ENCODE data around the gene TAF10.

DNA sequence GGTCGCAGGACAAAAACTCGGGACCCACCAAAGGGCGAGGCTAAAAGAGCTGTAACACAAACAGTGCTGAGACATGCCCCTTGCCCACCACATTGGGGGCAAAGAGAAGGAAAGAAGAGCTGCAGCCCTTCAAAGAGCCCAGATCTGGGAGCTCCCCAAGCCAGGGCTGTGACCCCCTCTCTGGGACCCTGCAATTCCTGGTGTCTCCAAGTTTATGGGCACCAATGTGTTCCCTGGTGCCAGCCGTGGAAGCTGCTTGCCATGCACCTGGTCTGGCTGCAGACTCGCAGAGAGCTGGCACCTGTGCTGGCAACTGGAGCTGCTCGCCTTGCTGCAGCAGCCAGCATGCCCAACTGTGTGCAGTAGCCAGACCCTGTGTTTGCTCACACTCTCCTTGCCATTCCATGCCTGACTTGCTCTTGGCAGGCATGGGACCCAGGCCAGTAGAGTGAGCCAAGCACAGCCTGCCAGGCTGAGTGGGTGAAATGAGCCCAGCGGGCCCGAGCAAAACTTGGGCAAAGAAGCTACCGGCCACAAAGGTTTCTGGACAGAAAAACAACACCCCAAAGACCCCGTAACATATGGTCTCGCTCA lies 24.6 kb downstream of the TAF10 start:
- TF ChIP-seq, protein P1, sequence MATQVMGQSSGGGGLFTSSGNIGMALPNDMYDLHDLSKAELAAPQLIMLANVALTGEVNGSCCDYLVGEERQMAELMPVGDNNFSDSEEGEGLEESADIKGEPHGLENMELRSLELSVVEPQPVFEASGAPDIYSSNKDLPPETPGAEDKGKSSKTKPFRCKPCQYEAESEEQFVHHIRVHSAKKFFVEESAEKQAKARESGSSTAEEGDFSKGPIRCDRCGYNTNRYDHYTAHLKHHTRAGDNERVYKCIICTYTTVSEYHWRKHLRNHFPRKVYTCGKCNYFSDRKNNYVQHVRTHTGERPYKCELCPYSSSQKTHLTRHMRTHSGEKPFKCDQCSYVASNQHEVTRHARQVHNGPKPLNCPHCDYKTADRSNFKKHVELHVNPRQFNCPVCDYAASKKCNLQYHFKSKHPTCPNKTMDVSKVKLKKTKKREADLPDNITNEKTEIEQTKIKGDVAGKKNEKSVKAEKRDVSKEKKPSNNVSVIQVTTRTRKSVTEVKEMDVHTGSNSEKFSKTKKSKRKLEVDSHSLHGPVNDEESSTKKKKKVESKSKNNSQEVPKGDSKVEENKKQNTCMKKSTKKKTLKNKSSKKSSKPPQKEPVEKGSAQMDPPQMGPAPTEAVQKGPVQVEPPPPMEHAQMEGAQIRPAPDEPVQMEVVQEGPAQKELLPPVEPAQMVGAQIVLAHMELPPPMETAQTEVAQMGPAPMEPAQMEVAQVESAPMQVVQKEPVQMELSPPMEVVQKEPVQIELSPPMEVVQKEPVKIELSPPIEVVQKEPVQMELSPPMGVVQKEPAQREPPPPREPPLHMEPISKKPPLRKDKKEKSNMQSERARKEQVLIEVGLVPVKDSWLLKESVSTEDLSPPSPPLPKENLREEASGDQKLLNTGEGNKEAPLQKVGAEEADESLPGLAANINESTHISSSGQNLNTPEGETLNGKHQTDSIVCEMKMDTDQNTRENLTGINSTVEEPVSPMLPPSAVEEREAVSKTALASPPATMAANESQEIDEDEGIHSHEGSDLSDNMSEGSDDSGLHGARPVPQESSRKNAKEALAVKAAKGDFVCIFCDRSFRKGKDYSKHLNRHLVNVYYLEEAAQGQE (IDR thresholded peaks at IDR 0.05; ENCODE audit: insufficient replicate concordance, low read depth) = no peak
- TF ChIP-seq, protein P2, sequence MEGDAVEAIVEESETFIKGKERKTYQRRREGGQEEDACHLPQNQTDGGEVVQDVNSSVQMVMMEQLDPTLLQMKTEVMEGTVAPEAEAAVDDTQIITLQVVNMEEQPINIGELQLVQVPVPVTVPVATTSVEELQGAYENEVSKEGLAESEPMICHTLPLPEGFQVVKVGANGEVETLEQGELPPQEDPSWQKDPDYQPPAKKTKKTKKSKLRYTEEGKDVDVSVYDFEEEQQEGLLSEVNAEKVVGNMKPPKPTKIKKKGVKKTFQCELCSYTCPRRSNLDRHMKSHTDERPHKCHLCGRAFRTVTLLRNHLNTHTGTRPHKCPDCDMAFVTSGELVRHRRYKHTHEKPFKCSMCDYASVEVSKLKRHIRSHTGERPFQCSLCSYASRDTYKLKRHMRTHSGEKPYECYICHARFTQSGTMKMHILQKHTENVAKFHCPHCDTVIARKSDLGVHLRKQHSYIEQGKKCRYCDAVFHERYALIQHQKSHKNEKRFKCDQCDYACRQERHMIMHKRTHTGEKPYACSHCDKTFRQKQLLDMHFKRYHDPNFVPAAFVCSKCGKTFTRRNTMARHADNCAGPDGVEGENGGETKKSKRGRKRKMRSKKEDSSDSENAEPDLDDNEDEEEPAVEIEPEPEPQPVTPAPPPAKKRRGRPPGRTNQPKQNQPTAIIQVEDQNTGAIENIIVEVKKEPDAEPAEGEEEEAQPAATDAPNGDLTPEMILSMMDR (IDR thresholded peaks at IDR 0.05; ENCODE audit: insufficient read depth, low read length) = no peak
- no peak for TF ChIP-seq POLR2AphosphoS5 (IDR thresholded peaks at IDR 0.05; ENCODE audit: low read depth)
